HepG2 (cell line): ENCODE results near the gene ROMO1. TPM values are rescaled to one million over a fixed set of nuclear protein-coding genes. Genes with fewer than 3 reads are reported as not detected.

Experiments
- E2F2 ChIP-seq: sonication (generic); formaldehyde crosslinking; IDR thresholded peaks from 2 replicates; pipeline ENCODE4 v1.4.0; 2020; ENCODE audit warnings: missing genetic modification reagents, borderline replicate concordance
- SMAD9 ChIP-seq: sonication (generic); formaldehyde crosslinking; IDR thresholded peaks from 2 replicates; pipeline ENCODE4 v1.5.1; 2020; ENCODE audit warnings: mild to moderate bottlenecking, missing genetic modification reagents
- THAP11 ChIP-seq: IDR thresholded peaks from 2 replicates; pipeline ENCODE4 v1.6.1; 2016; ENCODE audit warnings: missing biosample characterization, missing genetic modification reagents
- USF2 ChIP-seq, 2 experiments: sonication (generic) in 1 of 2; formaldehyde crosslinking in 1 of 2; IDR thresholded peaks; 2 replicates each; pipeline versions ENCODE4 v1.5.1 to v1.6.1; 2011 to 2020; ENCODE audit warnings: borderline replicate concordance in 1 of 2, low read depth in 1 of 2, low read length in 1 of 2, mild to moderate bottlenecking in 1 of 2, missing genetic modification reagents in 1 of 2, moderate library complexity in 1 of 2
- ZBTB26 ChIP-seq: IDR thresholded peaks from 2 replicates; pipeline ENCODE4 v1.6.1; 2016; ENCODE audit warnings: missing compliant biosample characterization, missing genetic modification reagents, borderline replicate concordance
- ZBTB49 ChIP-seq: sonication (generic); formaldehyde crosslinking; IDR thresholded peaks from 2 replicates; pipeline ENCODE4 v1.4.0; 2020; ENCODE audit warnings: missing genetic modification reagents, borderline replicate concordance
- ZNF580 ChIP-seq: IDR thresholded peaks from 2 replicates; pipeline ENCODE4 v1.6.1; 2016; ENCODE audit warnings: low read depth, borderline replicate concordance
- polyA plus RNA-seq, 8 experiments: library from polyadenylated mRNA; depleted of rRNA in 3 of 8; stranded (reverse) in 7 of 8; unstranded in 1 of 8; fragments of >200 nt; fragmentation: Illumina TruSeq in 4 of 8; extraction: Trizol in 4 of 8; gene quantifications; 2 replicates each; pipeline versions ENCODE4 v1.2.1 to v1.2.3, GENCODE V29; 2011 to 2016; ENCODE audit warnings: low read depth in 4 of 8, missing spikeins in 1 of 8, mixed read lengths in 1 of 8; ENCODE audit not compliant: insufficient read depth in 1 of 8
- total RNA-seq, 5 experiments: library from RNA; depleted of rRNA; stranded (reverse); fragments of >200 nt; fragmentation: Illumina TruSeq; extraction: Trizol; gene quantifications; 2 replicates each; pipeline ENCODE4 v1.2.3, GENCODE V29; 2016; ENCODE audit warnings: low read depth in 1 of 5
- TF ChIP-seq, protein P1 (sequence below): sonication (generic); formaldehyde crosslinking; IDR thresholded peaks from one replicate; pipeline ENCODE4 v1.5.1; 2020; ENCODE audit warnings: mild to moderate bottlenecking, missing genetic modification reagents; ENCODE audit errors: not compliant biosample characterization

The ROMO1 gene
- total and polyA plus RNA-seq, 2 of the 13 experiments (the other 11 are each of a cell fraction or from before 2014, with no cell fraction given) = 636 to 755 TPM

GRCh38 chr20:35741892-35742740, 42.9 kb downstream of the ROMO1 start, which contains the start of gene RBM39 (continued):
- TF ChIP-seq, protein P1, sequence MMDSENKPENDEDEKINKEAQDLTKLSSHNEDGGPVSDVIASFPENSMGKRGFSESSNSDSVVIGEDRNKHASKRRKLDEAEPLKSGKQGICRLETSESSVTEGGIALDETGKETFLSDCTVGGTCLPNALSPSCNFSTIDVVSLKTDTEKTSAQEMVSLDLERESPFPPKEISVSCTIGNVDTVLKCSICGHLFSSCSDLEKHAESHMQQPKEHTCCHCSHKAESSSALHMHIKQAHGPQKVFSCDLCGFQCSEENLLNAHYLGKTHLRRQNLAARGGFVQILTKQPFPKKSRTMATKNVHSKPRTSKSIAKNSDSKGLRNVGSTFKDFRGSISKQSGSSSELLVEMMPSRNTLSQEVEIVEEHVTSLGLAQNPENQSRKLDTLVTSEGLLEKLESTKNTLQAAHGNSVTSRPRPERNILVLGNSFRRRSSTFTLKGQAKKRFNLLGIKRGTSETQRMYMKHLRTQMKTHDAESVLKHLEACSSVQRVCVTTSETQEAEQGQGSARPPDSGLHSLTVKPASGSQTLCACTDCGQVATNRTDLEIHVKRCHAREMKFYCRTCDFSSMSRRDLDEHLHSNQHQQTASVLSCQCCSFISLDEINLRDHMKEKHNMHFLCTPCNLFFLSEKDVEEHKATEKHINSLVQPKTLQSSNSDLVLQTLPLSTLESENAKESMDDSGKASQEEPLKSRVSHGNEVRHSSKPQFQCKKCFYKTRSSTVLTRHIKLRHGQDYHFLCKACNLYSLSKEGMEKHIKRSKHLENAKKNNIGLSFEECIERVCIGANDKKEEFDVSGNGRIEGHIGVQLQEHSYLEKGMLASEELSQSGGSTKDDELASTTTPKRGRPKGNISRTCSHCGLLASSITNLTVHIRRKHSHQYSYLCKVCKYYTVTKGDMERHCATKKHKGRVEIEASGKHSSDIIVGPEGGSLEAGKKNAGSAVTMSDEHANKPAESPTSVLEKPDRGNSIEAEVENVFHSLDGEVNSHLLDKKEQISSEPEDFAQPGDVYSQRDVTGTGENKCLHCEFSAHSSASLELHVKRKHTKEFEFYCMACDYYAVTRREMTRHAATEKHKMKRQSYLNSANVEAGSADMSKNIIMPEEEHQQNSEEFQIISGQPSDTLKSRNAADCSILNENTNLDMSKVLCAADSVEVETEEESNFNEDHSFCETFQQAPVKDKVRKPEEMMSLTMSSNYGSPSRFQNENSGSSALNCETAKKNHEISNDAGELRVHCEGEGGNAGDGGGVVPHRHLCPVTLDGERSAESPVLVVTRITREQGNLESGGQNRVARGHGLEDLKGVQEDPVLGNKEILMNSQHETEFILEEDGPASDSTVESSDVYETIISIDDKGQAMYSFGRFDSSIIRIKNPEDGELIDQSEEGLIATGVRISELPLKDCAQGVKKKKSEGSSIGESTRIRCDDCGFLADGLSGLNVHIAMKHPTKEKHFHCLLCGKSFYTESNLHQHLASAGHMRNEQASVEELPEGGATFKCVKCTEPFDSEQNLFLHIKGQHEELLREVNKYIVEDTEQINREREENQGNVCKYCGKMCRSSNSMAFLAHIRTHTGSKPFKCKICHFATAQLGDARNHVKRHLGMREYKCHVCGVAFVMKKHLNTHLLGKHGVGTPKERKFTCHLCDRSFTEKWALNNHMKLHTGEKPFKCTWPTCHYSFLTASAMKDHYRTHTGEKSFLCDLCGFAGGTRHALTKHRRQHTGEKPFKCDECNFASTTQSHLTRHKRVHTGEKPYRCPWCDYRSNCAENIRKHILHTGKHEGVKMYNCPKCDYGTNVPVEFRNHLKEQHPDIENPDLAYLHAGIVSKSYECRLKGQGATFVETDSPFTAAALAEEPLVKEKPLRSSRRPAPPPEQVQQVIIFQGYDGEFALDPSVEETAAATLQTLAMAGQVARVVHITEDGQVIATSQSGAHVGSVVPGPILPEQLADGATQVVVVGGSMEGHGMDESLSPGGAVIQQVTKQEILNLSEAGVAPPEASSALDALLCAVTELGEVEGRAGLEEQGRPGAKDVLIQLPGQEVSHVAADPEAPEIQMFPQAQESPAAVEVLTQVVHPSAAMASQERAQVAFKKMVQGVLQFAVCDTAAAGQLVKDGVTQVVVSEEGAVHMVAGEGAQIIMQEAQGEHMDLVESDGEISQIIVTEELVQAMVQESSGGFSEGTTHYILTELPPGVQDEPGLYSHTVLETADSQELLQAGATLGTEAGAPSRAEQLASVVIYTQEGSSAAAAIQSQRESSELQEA (CRISPR knock-in tag) = peak; percentile 83
- TF ChIP-seq THAP11 (peak; percentile 97), ZNF580 (CRISPR knock-in tag) (peak; percentile 99), USF2 (IDR thresholded peaks at IDR 0.05; ENCODE audit: low read depth, low read length) (no peak; the same call in 1 of the 2 replicates), USF2 (CRISPR knock-in tag; IDR thresholded peaks at IDR 0.05; ENCODE audit: borderline replicate concordance) (peak; percentile 63; the same call in 1 of the 2 replicates), ZBTB26 (CRISPR knock-in tag) (peak; percentile 87), ZBTB49 (CRISPR knock-in tag) (peak; percentile 92; the same call in 1 of the 2 replicates), SMAD9 (CRISPR knock-in tag) (peak; percentile 99), E2F2 (CRISPR knock-in tag) (no peak; the same call in 1 of the 2 replicates)
